HEK293 (cell line): ENCODE data around the gene TRAF1.

Experiments used
- CTCF ChIA-PET: fragments of 350-600 bp; formaldehyde crosslinking; extraction: SDS; loops from one replicate; lab custom pipeline; 2021; ENCODE audit warnings: antibody characterized with exemption; lab: Yijun Ruan, JAX
- POLR2A ChIA-PET: fragments of 300-600 bp; formaldehyde crosslinking; extraction: SDS; loops from one replicate; lab custom pipeline; 2020; ENCODE audit warnings: antibody characterized with exemption, inconsistent platforms; lab: Yijun Ruan, JAX
- H3K27ac ChIP-seq: fragments of 200-500 bp; sonication (Bioruptor generic); 2 replicates; pipeline ENCODE4 v1.5.1; 2014; ENCODE audit warnings: low read depth, low read length, control low read depth, inconsistent platforms; ENCODE audit errors: extremely low read depth
- H3K36me3 ChIP-seq, 2 experiments: fragments of 200-500 bp in 1 of 2; sonication (Bioruptor generic) in 1 of 2; 1 replicate in 1 of 2; 2 replicates in 1 of 2; pipeline ENCODE4 v1.5.1; 2014 to 2017; ENCODE audit warnings: inconsistent platforms in 2 of 2, low read length in 2 of 2; ENCODE audit not compliant: control insufficient read depth in 2 of 2, insufficient read depth in 1 of 2
- H3K4me1 ChIP-seq: fragments of 200-500 bp; sonication (Bioruptor generic); 2 replicates; pipeline ENCODE4 v1.5.1; 2014; ENCODE audit warnings: mild to moderate bottlenecking, low read length, inconsistent platforms; ENCODE audit not compliant: control insufficient read depth, insufficient read depth
- H3K4me3 ChIP-seq: 2 replicates; pipeline ENCODE4 v1.5.1; 2011; ENCODE audit warnings: low read depth, mild to moderate bottlenecking, control low read depth, low read length, moderate library complexity
- H3K9me3 ChIP-seq: fragments of 200-500 bp; sonication (Bioruptor generic); 2 replicates; pipeline ENCODE4 v1.5.1; 2014; ENCODE audit warnings: low read depth, low read length, inconsistent platforms; ENCODE audit not compliant: control insufficient read depth, insufficient read depth
- FEZF1 ChIP-seq: fragments of 450-650 bp; formaldehyde crosslinking; IDR thresholded peaks from 2 replicates; pipeline ENCODE4 v1.5.1; 2016; ENCODE audit warnings: missing biosample characterization, missing genetic modification characterization
- GLI4 ChIP-seq: fragments of 450-650 bp; formaldehyde crosslinking; IDR thresholded peaks from 2 replicates; pipeline ENCODE4 v1.5.1; 2016; ENCODE audit warnings: missing biosample characterization, missing genetic modification characterization
- GLIS1 ChIP-seq: fragments of 450-650 bp; formaldehyde crosslinking; IDR thresholded peaks from 2 replicates; pipeline ENCODE4 v1.5.1; 2016; ENCODE audit warnings: missing biosample characterization, missing genetic modification characterization
- HOXD13 ChIP-seq: sonication (generic); formaldehyde crosslinking; IDR thresholded peaks from 2 replicates; pipeline ENCODE4 v1.8.0; 2022; ENCODE audit warnings: missing genetic modification reagents, borderline replicate concordance
- INSM2 ChIP-seq: fragments of 450-650 bp; formaldehyde crosslinking; IDR thresholded peaks from 2 replicates; pipeline ENCODE4 v1.5.1; 2016; ENCODE audit warnings: missing biosample characterization, missing genetic modification characterization
- RBAK ChIP-seq: fragments of 450-650 bp; formaldehyde crosslinking; IDR thresholded peaks from 2 replicates; pipeline ENCODE4 v1.5.1; 2016; ENCODE audit warnings: missing biosample characterization, missing genetic modification characterization
- SP2 ChIP-seq: fragments of 450-650 bp; formaldehyde crosslinking; IDR thresholded peaks from 2 replicates; pipeline ENCODE4 v1.5.1; 2016; ENCODE audit warnings: missing biosample characterization, missing genetic modification characterization
- ZBTB48 ChIP-seq: fragments of 450-650 bp; formaldehyde crosslinking; IDR thresholded peaks from 2 replicates; pipeline ENCODE4 v1.5.1; 2016; ENCODE audit warnings: missing biosample characterization, missing genetic modification characterization
- ZNF121 ChIP-seq: fragments of 450-650 bp; formaldehyde crosslinking; IDR thresholded peaks from 2 replicates; pipeline ENCODE4 v1.5.1; 2016; ENCODE audit warnings: missing biosample characterization, missing genetic modification characterization
- ZNF140 ChIP-seq: fragments of 450-650 bp; formaldehyde crosslinking; IDR thresholded peaks from 2 replicates; pipeline ENCODE4 v1.5.1; 2016; ENCODE audit warnings: missing biosample characterization, missing genetic modification characterization
- ZNF174 ChIP-seq: fragments of 450-650 bp; formaldehyde crosslinking; IDR thresholded peaks from 2 replicates; pipeline ENCODE4 v1.5.0; 2017; ENCODE audit warnings: missing biosample characterization, mild to moderate bottlenecking, missing genetic modification characterization
- ZNF274 ChIP-seq, 2 experiments: fragments of 200-500 bp in 1 of 2; fragments of 450-650 bp in 1 of 2; sonication (Bioruptor generic) in 1 of 2; formaldehyde crosslinking in 1 of 2; IDR thresholded peaks; 2 replicates each; pipeline versions ENCODE4 v1.5.1 to v1.6.1; 2014 to 2016; ENCODE audit warnings: borderline replicate concordance in 1 of 2, inconsistent platforms in 1 of 2, low read length in 1 of 2, missing biosample characterization in 1 of 2, missing genetic modification characterization in 1 of 2
- ZNF354C ChIP-seq: fragments of 450-650 bp; formaldehyde crosslinking; IDR thresholded peaks from 2 replicates; pipeline ENCODE4 v1.5.1; 2016; ENCODE audit warnings: missing biosample characterization, missing genetic modification characterization, low read depth, borderline replicate concordance
- ZNF362 ChIP-seq: fragments of 450-650 bp; formaldehyde crosslinking; IDR thresholded peaks from 2 replicates; pipeline ENCODE4 v1.5.1; 2016; ENCODE audit warnings: missing biosample characterization, missing genetic modification characterization
- ZNF391 ChIP-seq: fragments of 450-650 bp; formaldehyde crosslinking; IDR thresholded peaks from 2 replicates; pipeline ENCODE4 v1.5.1; 2016; ENCODE audit warnings: low read depth, missing biosample characterization, missing genetic modification characterization, borderline replicate concordance
- ZNF398 ChIP-seq: fragments of 450-650 bp; formaldehyde crosslinking; IDR thresholded peaks from 2 replicates; pipeline ENCODE4 v1.5.1; 2017; ENCODE audit warnings: missing biosample characterization, missing genetic modification characterization
- ZNF530 ChIP-seq: fragments of 450-650 bp; formaldehyde crosslinking; IDR thresholded peaks from 2 replicates; pipeline ENCODE4 v1.5.1; 2016; ENCODE audit warnings: low read depth, missing biosample characterization, missing genetic modification characterization
- ZNF548 ChIP-seq: fragments of 450-650 bp; formaldehyde crosslinking; IDR thresholded peaks from 2 replicates; pipeline ENCODE4 v1.5.1; 2016; ENCODE audit warnings: missing biosample characterization, missing genetic modification characterization
- ZNF629 ChIP-seq: fragments of 450-650 bp; formaldehyde crosslinking; IDR thresholded peaks from 2 replicates; pipeline ENCODE4 v1.5.1; 2017; ENCODE audit warnings: missing biosample characterization, missing genetic modification characterization
- ZNF639 ChIP-seq: fragments of 450-650 bp; formaldehyde crosslinking; IDR thresholded peaks from 2 replicates; pipeline ENCODE4 v1.5.1; 2016; ENCODE audit warnings: missing biosample characterization, missing genetic modification characterization

The TRAF1 gene

GRCh38 chr9:120938851-120939250 is 12.3 kb upstream of the TRAF1 start:
- CTCF ChIA-PET, result interaction anchor here (1.1 to 6.3 kb wide), 4 partner anchors 14 to 183 kb away, joined by 3 to 52 read pairs (median 4); no protein-coding TSS in a partner anchor
- no peak for TF ChIP-seq ZNF274 (IDR thresholded peaks at IDR 0.05; ENCODE audit: low read length)
- no peak for TF ChIP-seq ZNF274 (tag by site-specific recombination; IDR thresholded peaks at IDR 0.05; ENCODE audit: borderline replicate concordance)
- no peak for TF ChIP-seq ZNF639 (tag by site-specific recombination)
- no peak for TF ChIP-seq GLI4 (tag by site-specific recombination)
- TF ChIP-seq ZBTB48, result no peak
- TF ChIP-seq ZNF398 (tag by site-specific recombination), result no peak
- TF ChIP-seq SP2 (tag by site-specific recombination), result no peak
- TF ChIP-seq ZNF548 (tag by site-specific recombination), result no peak
- TF ChIP-seq ZNF629 (tag by site-specific recombination), result no peak
- TF ChIP-seq INSM2 (tag by site-specific recombination), result no peak
- Histone ChIP-seq H3K36me3 (no peaks in the 10 kb centered on the region), H3K4me3 (no peak overlapping the region), H3K9me3 (no peaks in the 10 kb centered on the region), H3K4me1 (no peaks in the 10 kb centered on the region; the same call in 1 of the 2 replicates), H3K27ac (no peak overlapping the region)
- POLR2A ChIA-PET, result interaction anchor here (1.3 kb wide), 1 partner anchor 10 kb away, joined by 4 read pairs; no protein-coding TSS in a partner anchor

- Histone ChIP-seq H3K4me1 (no peaks in the 10 kb centered on the region; the same call in 1 of the 2 replicates), H3K27ac (peak overlapping the region; percentile 21; the same call in 1 of the 2 replicates), H3K36me3 (no peaks in the 10 kb centered on the region), H3K9me3 (no peaks in the 10 kb centered on the region), H3K4me3 (no peak overlapping the region)
- CTCF ChIA-PET, result interaction anchor here (0.7 to 6.3 kb wide), 19 partner anchors 8 to 320 kb away, joined by 3 to 52 read pairs (median 5); no protein-coding TSS in a partner anchor
- no peak for TF ChIP-seq HOXD13 (CRISPR knock-in tag)
- no peak for TF ChIP-seq ZNF121 (tag by site-specific recombination)
- TF ChIP-seq FEZF1, result no peak
- no peak for TF ChIP-seq ZNF530 (tag by site-specific recombination)
- no peak for TF ChIP-seq ZNF140
- no peak for TF ChIP-seq ZNF629 (tag by site-specific recombination)
- TF ChIP-seq GLIS1 (tag by site-specific recombination), result no peak
- no peak for TF ChIP-seq ZNF362 (tag by site-specific recombination)
- TF ChIP-seq RBAK (tag by site-specific recombination), result no peak
- no peak for TF ChIP-seq ZNF174 (tag by site-specific recombination)
- no peak for TF ChIP-seq ZNF354C (tag by site-specific recombination)
- no peak for TF ChIP-seq ZNF391 (tag by site-specific recombination)
- POLR2A ChIA-PET, result no interaction called here
These were observed 11.0 kb upstream of the TRAF1 start for GRCh38 chr9:120937596-120937995.
